Upper lobe of left lung (tissue), 4 donors: ENCODE data around the gene TEDC1.

Experiments
- POLR2A ChIP-seq, 4 donors: fragments of 450-650 bp; IDR thresholded peaks; one replicate each; pipeline ENCODE4 v1.5.1; 2016 to 2017; ENCODE audit warnings: antibody characterized with exemption in 4 of 4, mild to moderate bottlenecking in 2 of 4
- TF ChIP-seq, protein P1 (sequence below), 6 experiments: fragments of 450-650 bp in 4 of 6; fragments of 200-600 bp in 2 of 6; sonication (generic) in 2 of 6; IDR thresholded peaks; one replicate each; pipeline ENCODE4 v1.5.1; 2016 to 2019; ENCODE audit warnings: antibody characterized with exemption in 6 of 6

DNA sequence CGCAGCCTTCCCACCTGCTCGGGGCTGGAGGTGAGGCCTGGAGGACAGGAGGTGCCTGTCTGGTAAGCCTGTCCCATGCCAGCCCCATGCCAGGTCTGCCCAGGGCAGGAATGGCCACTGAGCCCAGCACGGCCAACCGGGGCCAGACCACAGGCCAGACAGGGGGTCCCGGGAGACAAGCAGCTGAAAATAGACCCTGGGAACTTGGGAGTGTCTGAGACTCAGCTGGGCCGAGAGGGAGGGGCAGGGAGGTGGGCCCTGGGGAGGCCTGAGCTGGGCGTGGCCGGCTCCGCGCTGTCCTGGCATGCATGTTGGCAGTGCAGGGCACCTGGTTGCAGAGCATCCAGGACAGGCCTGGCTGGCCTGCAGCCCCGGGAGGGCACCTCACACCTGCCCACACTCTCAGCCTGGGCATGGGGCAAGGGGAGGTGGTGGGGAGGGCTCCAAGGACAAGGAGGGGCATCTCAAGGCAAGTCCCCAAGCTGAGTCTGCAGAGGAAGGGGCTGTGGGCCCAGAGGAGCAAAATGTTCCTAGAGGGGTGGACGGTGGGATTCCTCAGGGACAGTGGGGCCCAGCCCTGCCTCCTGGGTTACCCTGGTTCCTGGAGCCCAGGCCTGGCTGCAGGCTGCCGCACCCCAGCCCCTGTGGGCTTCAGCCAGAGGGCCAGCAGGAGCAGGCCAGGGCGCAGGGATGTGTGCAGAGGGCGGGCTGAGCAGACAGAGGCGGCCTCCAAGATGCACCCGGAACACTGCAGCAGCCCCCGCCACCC is 7.6 kb upstream of the TEDC1 start:
- TF ChIP-seq, protein P1, sequence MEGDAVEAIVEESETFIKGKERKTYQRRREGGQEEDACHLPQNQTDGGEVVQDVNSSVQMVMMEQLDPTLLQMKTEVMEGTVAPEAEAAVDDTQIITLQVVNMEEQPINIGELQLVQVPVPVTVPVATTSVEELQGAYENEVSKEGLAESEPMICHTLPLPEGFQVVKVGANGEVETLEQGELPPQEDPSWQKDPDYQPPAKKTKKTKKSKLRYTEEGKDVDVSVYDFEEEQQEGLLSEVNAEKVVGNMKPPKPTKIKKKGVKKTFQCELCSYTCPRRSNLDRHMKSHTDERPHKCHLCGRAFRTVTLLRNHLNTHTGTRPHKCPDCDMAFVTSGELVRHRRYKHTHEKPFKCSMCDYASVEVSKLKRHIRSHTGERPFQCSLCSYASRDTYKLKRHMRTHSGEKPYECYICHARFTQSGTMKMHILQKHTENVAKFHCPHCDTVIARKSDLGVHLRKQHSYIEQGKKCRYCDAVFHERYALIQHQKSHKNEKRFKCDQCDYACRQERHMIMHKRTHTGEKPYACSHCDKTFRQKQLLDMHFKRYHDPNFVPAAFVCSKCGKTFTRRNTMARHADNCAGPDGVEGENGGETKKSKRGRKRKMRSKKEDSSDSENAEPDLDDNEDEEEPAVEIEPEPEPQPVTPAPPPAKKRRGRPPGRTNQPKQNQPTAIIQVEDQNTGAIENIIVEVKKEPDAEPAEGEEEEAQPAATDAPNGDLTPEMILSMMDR (IDR thresholded peaks at IDR 0.05), result no peak
- TF ChIP-seq POLR2A (IDR thresholded peaks at IDR 0.05), result no peak
